GM19099 (cell line): Measurements from ENCODE around the gene SLC4A3.

ENCODE experiments used
- POLR2A ChIP-seq: IDR thresholded peaks from 3 replicates; pipeline ENCODE4 v1.6.1; 2011; ENCODE audit warnings: low read depth; ENCODE audit not compliant: insufficient read length; ENCODE audit errors: extremely low read depth

The SLC4A3 gene, protein sequence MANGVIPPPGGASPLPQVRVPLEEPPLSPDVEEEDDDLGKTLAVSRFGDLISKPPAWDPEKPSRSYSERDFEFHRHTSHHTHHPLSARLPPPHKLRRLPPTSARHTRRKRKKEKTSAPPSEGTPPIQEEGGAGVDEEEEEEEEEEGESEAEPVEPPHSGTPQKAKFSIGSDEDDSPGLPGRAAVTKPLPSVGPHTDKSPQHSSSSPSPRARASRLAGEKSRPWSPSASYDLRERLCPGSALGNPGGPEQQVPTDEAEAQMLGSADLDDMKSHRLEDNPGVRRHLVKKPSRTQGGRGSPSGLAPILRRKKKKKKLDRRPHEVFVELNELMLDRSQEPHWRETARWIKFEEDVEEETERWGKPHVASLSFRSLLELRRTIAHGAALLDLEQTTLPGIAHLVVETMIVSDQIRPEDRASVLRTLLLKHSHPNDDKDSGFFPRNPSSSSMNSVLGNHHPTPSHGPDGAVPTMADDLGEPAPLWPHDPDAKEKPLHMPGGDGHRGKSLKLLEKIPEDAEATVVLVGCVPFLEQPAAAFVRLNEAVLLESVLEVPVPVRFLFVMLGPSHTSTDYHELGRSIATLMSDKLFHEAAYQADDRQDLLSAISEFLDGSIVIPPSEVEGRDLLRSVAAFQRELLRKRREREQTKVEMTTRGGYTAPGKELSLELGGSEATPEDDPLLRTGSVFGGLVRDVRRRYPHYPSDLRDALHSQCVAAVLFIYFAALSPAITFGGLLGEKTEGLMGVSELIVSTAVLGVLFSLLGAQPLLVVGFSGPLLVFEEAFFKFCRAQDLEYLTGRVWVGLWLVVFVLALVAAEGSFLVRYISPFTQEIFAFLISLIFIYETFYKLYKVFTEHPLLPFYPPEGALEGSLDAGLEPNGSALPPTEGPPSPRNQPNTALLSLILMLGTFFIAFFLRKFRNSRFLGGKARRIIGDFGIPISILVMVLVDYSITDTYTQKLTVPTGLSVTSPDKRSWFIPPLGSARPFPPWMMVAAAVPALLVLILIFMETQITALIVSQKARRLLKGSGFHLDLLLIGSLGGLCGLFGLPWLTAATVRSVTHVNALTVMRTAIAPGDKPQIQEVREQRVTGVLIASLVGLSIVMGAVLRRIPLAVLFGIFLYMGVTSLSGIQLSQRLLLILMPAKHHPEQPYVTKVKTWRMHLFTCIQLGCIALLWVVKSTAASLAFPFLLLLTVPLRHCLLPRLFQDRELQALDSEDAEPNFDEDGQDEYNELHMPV

DNA sequence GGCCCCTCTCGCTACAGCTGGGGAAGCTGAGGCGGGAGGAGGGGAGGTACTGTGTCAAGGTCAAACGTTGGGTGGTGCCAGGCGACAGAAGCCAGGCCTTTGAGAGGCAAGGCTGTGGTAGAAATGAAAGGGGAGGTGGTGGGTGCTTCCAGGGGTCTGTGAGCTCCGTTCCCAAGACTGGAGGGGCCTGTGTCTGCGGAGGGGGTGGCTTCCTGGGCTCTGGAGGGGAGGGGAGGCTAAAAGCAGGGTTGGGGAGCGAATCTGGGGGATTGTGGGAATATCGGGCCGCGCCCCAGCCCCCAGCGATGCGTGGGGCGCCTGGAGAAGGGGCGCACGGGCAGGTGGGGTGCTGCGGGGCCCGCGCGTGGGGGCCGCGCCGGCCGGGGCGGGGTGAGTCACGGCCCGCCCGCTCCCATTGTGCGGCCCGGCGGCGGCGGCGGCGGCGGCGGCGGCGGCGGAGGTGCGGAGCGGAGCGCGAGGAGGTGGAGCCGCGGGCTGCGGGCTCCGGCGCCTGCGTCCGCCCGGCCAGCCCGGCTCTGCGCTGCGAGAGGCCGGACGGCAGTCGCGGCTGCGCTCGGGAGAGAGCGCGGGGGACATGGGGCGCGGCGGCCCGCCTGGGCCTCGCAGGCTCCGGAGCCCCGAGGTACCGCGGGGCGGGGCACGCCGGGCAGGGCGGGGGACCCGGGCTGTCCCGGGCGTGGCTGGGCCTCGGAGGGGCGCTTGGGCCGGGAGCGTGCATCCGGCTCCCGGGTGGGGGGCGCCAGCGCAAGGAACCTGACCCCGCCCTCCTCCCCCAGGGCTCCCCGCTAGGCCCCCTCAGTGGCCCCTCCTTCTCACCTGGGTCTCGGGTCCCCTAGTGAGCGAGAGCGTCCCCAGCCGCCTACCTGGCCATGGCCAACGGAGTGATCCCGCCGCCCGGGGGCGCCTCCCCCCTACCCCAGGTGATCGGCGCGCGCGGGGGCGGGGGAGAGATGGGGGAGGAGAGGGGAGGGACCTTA, at the start of gene SLC4A3:
TSS of gene SLC4A3 (plus strand) at position 528 of the 998 bp plus-strand sequence. CDS start at position 891, 363 bp downstream.
- TF ChIP-seq POLR2A, result no peak

DNA sequence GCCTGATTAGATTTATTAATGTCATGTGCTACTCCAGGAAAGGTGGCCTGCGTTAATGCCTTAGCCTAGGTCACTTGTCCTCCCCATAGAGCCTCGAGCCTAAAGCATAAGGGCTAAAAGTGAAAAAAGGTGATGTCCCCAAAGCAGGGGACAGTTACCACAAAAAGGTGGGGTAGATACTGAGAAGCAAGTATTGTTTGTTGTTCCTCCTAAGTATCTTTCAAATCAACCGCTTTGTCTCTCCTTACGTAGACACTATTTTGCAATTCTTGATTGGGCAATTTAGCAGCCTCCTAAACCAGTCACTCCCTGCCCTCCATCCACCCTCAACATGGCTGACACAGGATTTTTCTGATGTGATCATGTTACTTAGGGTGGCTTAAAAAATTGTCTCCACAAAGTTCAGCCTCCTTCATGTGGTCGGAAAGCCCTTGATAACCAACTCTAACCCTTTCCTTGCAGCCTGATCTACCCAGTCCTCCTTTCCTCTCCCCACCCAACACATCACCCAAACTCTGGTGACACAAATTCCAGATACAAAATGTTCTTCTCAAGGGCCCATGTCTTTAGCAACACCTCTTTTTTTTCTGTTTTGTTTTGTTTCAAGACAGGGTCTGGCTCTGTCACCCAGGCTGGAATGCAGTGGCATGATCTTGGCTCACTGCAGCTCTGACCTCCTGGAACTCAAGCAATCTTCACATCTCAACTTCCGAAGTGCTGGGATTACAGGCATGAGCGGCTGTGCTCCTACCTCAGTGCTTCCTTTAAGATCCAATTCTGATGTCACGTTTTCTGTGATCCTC, 48.4 kb upstream of the SLC4A3 start:
- no peak for TF ChIP-seq POLR2A

DNA sequence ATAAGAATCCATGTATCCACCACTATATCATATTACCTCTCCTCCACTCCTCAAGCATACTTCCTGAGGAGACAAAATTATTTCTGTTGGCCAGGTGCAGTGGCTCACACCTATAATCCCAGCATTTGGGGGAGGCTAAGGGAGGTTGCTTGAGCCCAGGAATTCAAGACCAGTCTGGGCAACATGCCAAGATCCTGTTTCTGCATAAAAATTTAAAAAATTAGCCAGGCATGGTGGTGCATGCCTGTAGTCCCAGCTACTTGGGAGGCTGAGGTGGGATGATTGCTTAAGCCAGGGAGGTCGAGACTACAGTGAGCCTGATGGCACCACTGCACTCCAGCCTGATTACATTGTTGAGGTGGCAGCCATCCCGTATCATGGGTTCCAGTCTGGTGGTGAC, 46.1 kb upstream of the SLC4A3 start:
- no peak for TF ChIP-seq POLR2A

DNA sequence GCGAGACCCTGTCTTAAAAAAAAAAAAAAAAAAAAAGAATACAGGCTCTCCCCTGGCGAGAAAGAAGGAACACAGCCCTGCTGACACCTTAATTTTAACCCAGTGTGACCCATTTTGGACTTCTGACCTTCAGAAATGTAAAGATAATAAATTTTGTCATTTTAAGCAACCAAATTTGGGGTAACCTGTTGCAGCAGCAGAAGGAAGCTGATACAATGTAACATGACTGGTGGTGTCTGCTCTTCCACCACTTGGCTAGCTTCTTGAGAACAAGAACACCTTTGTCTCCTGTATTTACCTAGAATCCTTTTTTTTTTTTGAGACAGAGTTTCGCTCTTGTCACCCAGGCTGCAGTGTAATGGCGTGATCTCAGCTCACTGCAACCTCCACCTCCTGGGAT, 36.3 kb upstream of the SLC4A3 start:
- no peak for TF ChIP-seq POLR2A

DNA sequence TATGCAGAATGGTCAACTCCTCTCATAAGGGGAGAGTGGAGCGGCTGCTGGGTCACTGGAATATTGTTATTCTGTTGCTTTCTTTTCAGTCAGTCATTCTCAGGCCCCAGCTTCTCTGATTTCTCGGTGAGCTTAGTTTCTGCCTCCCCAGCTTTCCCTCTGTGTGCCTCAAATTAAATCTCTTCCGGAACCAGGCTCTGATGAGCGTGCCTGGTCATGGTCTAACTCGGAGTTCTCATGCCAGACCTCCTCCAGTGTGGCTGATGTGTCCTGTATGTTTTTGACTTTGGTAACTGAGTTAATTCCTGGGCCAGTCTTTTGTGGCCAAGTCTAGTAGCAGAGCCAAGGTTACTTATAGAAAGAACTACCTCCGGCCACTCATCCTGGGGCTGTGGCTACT, 34.7 kb upstream of the SLC4A3 start:
- TF ChIP-seq POLR2A, result no peak

DNA sequence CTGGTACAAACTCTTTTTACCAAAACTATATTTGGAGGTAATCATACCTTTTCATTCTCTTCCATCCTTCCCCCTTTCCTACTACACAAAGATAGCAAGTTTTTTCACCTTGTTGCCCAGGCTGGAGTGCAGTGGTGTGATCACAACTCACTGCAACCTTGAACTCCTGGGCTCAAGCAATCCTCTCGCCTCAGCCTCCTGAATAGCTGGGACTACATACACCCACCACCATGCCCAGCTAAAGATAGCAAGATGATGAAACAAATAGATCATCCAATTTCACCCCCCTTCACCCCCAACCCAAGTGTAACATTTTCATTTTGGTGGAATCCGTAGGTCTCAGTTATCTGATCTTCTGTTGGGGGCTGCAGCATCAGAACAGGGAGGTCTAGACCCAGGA, 34.3 kb upstream of the SLC4A3 start:
- TF ChIP-seq POLR2A, result no peak

DNA sequence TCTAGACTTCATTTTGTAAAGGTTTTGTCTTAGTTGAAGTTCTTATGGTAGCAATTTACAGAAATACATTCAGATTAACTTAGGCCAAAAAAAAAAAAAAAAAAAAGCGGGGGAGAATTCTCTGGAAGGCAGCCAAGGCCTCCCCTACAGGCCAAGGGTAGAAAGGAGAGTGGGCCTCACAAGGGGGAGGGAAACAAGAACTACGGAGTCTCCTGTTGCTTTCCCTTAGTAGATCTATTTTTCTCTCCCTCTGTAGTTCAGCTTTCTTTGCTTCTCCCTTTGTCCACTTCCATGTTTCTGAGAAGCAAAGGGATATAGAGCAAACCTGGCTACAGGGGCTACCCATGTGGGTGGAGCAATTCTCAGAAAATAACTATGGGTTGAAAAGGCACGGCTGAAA, 32.2 kb upstream of the SLC4A3 start:
- no peak for TF ChIP-seq POLR2A

DNA sequence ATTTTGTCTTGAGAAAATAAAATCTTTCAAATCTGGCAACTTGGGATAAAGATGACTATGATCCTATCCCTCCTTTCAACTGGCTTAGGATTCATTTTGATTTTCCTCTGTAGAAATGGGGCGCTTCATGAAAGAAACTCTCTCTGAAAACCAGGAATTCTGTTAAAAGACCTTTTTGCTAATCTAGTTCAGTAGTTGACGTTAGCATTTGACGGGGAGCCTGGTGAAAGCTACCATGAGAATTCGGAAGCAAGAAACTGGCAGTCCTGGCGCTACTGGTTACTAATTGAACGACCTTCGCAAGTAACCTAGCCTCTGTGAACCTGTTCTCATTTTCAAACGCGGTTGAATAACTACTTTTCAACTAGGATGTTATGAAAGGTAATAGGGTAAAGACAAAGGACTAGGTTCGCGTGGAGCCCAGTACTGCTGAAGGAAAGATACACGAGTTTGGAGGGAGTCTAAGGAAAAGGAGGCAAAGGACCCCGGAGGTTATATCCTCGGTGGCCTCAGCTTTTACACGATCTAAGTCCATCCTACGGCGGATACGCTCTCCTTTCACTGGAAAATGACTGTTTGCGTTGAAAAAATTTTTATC, 30.4 kb upstream of the SLC4A3 start:
- no peak for TF ChIP-seq POLR2A

DNA sequence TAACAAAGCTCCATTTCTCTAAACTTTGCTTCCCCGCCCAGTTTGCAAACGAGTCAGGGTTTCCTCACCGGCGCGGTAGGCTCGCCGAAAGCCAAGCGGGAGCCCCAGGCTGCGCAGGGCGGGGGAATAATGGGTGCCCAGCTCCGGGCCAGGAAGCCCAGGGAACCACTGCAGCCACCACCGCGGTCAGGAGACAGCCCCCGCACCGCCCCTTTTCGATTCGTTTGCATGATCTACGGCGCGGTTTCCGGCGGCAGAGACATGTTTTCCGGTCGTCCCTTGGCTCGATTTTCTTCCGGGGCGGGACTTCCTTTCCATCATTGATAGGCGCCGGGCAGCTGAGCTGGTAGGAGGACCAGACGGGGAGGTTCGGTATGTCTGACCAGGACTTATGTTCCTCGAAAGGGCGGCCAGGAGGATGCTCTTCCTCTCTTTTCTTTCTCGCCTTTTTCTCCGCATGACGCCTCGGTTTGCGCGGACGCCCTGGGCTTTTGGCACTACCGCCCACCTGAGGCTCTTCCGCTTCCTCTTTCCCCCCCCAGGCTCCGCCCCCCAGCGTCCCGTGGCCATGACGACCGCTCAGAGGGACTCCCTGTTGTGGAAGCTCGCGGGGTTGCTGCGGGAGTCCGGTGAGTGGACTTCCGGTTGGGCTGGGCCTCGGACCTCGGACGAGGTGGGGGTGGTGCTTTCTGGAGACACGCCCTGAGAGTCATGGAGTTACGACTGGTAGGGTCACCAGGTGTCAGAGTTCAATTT, 29.7 kb upstream of the SLC4A3 start, which contains the start of gene STK11IP:
TSS of gene STK11IP (plus strand) at position 306 of the 756 bp plus-strand sequence. CDS start at position 569, 263 bp downstream.
- peak; percentile 96 for TF ChIP-seq POLR2A

DNA sequence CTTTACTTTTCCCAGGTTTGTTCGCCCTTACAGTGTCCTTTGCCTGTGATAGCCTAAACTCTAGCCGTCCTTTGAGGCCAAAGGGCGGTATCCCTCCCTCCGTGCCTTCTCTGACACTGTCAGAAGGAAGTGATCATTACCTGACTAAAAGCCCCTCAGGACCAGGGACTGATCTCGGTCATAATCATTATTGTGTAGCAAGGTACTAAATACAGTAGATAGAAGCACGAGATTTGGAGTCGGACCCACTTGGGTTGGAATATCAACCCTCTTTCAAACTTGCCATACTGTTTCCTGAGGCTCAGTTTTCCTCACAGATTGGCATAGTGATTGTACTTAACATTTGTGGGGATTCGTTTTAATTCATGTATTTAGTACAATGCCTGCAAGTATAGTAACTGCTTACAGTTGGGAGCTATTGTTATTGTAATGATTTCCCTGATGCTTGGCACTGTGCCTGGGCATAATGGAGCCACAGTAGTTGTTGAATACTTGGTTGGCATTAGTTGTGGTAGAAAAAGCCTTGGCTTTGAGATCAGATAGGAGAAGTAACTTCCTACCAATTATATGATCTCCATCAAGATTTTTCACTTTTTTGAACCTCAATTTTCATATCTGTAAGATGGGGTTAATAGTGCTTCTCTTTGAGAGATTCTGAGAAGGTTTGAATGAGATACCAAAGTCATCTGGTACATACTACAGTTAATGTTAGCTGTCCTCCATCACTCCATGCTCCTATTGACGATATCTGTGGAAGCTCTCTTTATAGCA, 28.9 kb upstream of the SLC4A3 start:
- no peak for TF ChIP-seq POLR2A

DNA sequence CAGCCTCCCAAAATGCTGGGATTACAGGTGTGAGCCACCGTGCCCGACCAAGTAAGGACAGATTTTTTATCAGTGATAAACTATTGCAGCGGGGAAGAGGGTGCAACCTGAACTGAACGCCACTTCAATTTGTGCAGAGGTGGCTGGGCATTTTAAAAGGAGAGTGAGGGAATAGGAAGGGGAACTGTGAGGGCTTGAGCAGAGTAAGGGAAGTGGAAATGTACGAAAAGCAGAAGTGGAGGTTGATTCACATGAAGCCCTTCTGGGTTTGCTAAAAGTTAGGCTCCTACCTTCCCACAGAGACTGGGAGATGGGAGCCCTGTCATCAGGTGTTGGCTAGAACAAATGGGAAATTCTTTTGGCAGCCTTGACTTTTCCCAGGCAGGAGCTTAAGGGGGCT, 23.7 kb upstream of the SLC4A3 start:
- no peak for TF ChIP-seq POLR2A
